Posterior vena cava (tissue), 2 donors: ENCODE data around the gene CBL. TPM values are rescaled to one million over a fixed set of nuclear protein-coding genes. Genes with fewer than 3 reads are reported as not detected.
"Not testable (repeated sequence)": the region's sequence is repeated elsewhere in the genome, so short reads cannot be mapped to it uniquely, and the experiment has no call there.

Experiments
- DNase-seq: peaks from one replicate; pipeline ENCODE4 v3.0.0-alpha.2; 2020; ENCODE audit warnings: low spot score
- intact Hi-C, 2 donors: fragments of 100-400 bp; cut with DNase I; formaldehyde crosslinking; loops; one replicate each; pipeline versions ENCODE4 v1.14.1 to v1.14.2; 2022 to 2023
- total RNA-seq, 2 donors: library from RNA; stranded (reverse); fragmentation: NEBNext Ultra II Directional; extraction: Animal tissue kit (Norgen Biotek cat#: 25700); gene quantifications; one replicate each; pipeline ENCODE4 v1.2.1, GENCODE V29; 2021
- donor health status: DM: yes; HTN: yes; CAD: no.
- donor health status: DM: yes; HTN: yes; CAD: no.

CBL gene
- total RNA-seq, 2 donors from 2014 or later = 23.3 to 32.8 TPM

GRCh38 chr11:119201236-119201635 lies 4.9 kb upstream of the CBL start:
- DNase-seq = peak; percentile 44
- intact Hi-C loops = loop anchor here in 1 of 2 donors (1.0 kb wide), 1 partner anchor 19 kb away; no protein-coding TSS in a partner anchor

GRCh38 chr11:119202554-119202953 lies 3.6 kb upstream of the CBL start:
- DNase-seq = no peak
- intact Hi-C loops = no loop called here

GRCh38 chr11:119204066-119204465 lies 2.1 kb upstream of the CBL start:
- intact Hi-C loops = no loop called here
- no peak for DNase-seq

- no peak for DNase-seq
- intact Hi-C loops = loop anchor here in 1 of 2 donors (5.0 kb wide), 1 partner anchor 117 kb away; no protein-coding TSS in a partner anchor
These were observed 1.1 kb upstream of the CBL start for GRCh38 chr11:119205080-119205479.

- peak; percentile 87 for DNase-seq
These were observed 624 bp downstream of the CBL start for GRCh38 chr11:119206511-119207414.

GRCh38 chr11:119207415-119207960 lies 1.3 kb downstream of the CBL start:
- intact Hi-C loops = loop anchor here in 1 of 2 donors (5.0 kb wide), 1 partner anchor 115 kb away; no protein-coding TSS in a partner anchor
- DNase-seq = no peak

More at GRCh38 chr11:119206511-119207414, 624 bp downstream of the CBL start:
- intact Hi-C loops = loop anchor here in 1 of 2 donors (5.0 kb wide), 1 partner anchor 116 kb away; no protein-coding TSS in a partner anchor

- DNase-seq = no peak
- intact Hi-C loops = loop anchor here in 1 of 2 donors (5.0 kb wide), 1 partner anchor 113 kb away; no protein-coding TSS in a partner anchor
These were observed 3.0 kb downstream of the CBL start for GRCh38 chr11:119209186-119209585.

- DNase-seq = no peak
- intact Hi-C loops = no loop called here
These were observed 3.9 kb downstream of the CBL start for GRCh38 chr11:119210050-119210449.

GRCh38 chr11:119218141-119218878 lies 12.2 kb downstream of the CBL start:
- DNase-seq = no peak
- intact Hi-C loops = no loop called here

GRCh38 chr11:119222308-119222707 lies 16.2 kb downstream of the CBL start:
- no peak for DNase-seq
- intact Hi-C loops = no loop called here

GRCh38 chr11:119222891-119223290 lies 16.8 kb downstream of the CBL start:
- intact Hi-C loops = no loop called here
- DNase-seq = no peak

- intact Hi-C loops = no loop called here
- DNase-seq = no peak
These were observed 17.7 kb downstream of the CBL start for GRCh38 chr11:119223856-119224255.

GRCh38 chr11:119228535-119229287 lies 22.6 kb downstream of the CBL start:
- intact Hi-C loops, DNase-seq: not testable (repeated sequence)

GRCh38 chr11:119229288-119229672 lies 23.1 kb downstream of the CBL start:
- intact Hi-C loops = no loop called here
- DNase-seq = no peak

GRCh38 chr11:119229741-119230140 lies 23.6 kb downstream of the CBL start:
- DNase-seq = no peak
- intact Hi-C loops = no loop called here

- intact Hi-C loops = no loop called here
- DNase-seq = no peak
These were observed 30.4 kb downstream of the CBL start for GRCh38 chr11:119236490-119236889.

- no peak for DNase-seq
- intact Hi-C loops = no loop called here
These were observed 30.8 kb downstream of the CBL start for GRCh38 chr11:119236891-119237290.

- no peak for DNase-seq
- intact Hi-C loops = no loop called here
These were observed 31.4 kb downstream of the CBL start for GRCh38 chr11:119237515-119237914.
